ENCODE results near the gene CRAMP1.

DNA sequence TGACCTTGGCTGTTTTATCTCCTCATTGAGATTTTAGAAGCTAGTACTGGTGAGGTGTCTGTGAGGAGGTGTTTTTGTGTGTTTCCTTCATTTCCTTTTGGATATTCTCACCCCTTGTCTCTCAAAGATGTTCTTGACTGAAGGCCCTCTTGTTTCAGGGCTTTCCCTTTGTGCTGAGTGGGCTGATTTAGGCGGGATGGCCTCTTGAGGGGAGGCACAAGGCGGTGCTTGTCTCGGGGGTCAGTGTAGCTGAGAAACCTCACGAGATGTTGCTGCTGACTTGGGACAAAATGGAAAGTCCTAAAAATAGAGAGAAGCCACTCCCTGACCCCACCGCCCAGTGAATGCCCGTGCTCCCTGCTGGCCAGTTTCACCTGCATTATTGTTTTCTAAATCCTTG is 14.2 kb downstream of the CRAMP1 start:
- TF ChIP-seq CTCF (IDR thresholded peaks at IDR 0.05): no peak
- TF ChIP-seq POLR2A (IDR thresholded peaks at IDR 0.05): no peak
- TF ChIP-seq POLR2AphosphoS5 (IDR thresholded peaks at IDR 0.05): no peak

All from prostate gland (tissue), 2 donors.